ENCODE data around the gene ZDHHC11.
A peak's percentile ranks its signal among the peaks of the same experiment; 100 is the strongest.
"Not testable (repeated sequence)": the region's sequence is repeated elsewhere in the genome, so short reads cannot be mapped to it uniquely, and the experiment has no call there.

Gene ZDHHC11

DNA sequence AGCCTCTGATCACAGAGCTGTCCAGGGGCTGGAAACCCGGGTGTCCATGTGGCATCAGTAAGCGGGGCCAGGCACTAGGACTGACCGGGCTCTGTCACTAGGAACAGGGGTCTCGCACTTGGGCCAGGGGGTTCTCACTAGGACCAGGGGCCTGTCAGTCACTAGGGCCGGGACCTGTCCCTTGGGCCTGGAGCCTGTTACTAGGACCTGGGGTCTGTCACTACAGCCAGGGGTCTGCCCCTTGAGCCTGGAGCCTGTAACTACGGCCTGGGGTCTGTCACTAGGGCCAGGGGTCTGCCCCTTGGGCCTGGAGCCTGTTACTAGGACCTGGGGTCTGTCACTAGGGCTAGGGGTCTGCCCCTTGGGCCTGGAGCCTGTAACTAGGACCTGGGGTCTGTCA is 76.5 kb downstream of the ZDHHC11 start:
- not testable (repeated sequence) for DNase-seq

DNA sequence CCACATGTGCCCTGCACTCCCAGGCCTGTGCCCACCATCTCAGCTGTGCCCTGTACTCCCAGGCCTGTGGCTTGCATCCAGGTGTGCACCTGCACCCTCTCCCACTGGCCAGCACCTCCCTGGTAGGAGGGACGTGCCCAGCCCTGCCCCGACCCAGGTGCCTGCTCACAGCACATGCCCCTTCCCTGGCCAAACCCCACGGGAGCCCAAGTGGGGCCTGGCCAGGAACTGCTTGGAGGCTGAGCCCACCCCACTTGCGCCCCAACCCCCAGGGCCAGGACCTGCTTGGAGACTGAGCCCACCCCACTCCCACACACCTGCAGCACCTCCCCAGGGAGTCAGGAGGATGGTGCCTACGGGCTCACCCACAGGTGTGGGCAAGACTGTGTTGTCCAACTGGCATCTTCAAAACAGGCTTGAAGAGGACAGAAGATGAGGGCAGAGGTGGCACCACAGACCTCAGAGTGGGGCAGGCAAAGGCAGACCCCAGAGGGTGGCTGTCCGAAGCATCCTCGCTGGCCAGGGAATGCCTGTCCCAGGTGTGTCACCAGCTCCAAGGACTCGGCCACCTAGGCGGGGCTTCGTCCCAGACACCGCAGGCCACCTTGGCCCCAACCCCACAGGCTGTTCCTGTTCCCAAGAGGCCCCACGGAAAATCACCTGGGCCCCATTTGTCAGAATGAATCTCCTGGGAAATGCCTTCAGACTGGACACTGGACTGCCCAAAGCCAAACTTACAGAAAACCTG is 77.1 kb downstream of the ZDHHC11 start:
- no peak for DNase-seq

DNA sequence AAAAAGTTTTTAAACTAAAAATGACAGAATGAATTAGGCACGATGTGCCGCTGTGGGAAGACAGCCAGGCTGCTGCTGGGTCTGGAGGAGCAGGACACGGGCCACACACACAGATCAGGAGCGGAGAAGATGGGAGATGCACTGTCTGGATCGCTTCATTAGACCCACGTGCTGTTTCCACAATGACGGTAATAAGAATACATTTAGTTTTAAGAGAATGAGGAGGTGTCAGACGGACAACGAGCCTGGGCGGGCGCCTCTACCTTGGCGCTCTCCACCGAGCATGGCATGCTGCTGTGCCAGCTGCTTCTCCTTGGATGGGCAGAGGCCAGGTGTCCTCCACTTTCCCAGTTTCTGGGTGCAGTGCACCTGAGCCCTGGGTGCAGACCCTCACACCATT is 77.9 kb downstream of the ZDHHC11 start:
- DNase-seq, result not testable (repeated sequence)

DNA sequence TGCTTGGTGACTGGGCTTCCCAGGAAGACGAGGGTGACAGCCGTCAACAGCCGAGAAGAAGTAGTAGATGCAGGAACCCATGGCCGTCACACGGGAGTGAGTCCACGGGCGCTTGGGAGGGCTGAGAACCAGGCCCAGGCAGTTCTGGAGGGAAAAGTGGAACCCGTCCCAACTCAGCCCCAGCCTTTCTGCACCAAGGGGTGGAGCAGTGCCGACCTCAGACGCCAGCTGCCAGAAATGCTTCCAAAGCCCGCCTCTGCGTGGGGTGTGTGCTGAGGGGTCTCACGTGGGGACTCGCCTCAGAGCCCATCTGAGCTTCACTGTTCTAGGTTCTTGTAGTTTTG is 78.3 kb downstream of the ZDHHC11 start:
- not testable (repeated sequence) for DNase-seq

DNA sequence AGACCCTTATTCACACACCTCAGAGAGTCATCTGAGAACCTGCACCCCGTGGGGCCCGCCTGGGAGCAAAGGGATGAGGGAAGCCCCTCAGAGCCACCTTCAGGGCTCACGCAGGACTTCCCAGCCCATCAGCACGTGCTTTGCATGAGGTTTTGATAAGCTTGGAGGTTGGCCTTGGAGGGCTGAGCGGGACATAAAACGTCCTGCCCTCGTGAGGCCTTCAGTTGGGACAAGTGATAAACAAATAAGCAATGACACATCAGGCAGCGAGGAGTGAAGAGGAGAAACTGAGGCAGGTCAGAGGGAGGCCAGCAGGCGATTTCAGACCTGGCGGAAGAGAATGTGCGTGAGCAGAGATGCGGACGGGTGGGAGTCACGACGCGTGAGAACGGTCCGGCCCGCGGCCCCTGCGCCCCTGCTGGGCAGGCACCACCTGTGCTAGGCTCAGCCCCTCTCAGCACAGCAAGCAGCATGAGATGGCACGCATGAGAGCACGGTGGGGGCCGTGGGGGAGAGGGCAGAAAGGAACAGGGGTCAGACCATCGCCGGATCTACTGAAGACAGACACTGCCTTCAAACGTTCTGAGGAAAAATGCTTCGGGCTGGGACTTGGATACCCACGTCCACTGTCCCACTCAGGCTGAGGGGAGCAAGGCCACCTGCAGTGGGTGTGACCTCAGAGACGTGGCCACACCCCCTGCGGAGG is 78.8 kb downstream of the ZDHHC11 start:
- DNase-seq, result not testable (repeated sequence)

DNA sequence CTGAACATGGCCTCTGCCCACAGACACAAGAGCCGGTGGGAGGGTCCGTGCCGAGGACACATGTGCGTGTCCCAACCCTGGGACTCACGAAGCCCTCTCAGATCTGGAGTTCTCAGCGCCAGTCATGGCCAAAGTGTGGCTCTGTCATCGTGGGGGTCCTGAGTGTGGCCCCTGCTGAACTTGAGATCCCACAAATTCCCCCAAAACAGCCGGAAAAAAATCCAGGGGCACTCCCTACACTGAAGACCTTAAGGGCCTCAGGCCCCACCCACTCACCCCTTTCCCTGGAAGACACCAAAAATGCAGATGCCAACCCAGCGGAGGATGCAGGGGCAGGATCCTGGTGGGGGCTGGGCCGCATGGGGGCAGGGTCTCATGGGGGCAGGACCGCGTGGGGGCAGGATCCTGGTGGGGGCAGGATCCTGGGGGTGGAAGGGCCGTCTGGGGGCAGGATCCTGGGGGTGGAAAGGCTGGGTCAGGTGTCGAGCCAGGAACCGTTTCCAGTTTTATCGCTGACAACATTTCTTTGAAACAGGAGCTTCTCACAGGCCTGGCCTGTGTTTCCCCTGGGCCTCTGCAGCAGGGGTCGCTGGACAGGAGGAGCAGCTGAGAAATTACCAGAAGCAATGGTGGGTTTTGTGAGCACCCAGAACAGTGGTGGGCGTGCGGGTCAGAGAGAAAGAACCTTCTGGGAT is 79.6 kb downstream of the ZDHHC11 start:
- not testable (repeated sequence) for DNase-seq

DNA sequence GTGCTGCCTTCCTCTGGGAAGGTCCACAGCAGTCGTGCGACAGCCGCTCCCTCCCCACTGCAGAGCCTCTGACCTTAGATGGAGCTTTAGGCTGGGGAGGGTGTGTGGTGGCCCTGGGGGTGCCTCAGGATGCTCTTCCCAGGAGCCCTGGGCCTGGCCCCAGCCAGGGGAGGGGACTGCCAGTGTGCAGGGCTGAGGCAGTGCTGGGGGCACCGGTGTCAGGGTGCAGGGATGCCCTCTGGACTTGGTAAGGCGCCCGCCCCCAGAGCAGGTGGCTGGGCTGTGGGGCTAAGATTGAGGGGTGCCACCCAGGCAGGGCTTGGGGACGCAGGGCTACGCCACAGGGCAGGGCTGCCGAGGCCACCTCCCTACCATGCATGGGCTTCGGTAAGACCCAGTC is 80.2 kb downstream of the ZDHHC11 start:
- DNase-seq, result not testable (repeated sequence)

DNA sequence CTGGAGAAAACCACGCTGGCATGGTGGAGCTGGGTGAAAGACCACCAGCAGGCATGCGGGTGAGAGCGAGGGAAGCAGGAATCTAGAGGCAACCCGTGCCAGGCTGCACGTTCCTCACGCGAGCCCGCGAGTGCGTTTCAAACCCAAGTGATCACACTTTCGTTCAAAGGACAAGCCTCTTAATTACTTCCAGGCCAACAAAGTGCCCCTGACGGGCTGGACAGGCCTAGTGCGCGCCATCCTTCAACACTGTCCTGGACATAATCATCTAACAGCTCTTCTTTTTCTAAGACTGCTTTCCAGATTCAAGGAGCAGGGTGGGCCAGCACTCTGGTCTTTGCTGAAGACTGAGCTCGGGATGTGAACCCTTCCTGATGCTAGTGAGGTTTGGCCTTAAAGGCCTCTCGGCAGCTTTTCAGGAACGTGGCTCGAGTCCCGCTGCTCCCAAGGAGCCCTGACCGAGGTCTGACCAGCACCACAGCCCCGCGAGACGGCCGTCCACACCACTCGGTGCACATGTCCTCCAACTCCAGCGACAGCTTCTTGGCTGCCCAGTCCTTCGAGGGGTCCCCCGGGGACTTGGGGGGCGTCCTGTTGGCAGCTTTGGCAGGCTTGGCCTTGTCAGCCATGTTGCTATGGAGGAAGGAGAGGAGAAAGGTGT is 81.2 kb downstream of the ZDHHC11 start:
- not testable (repeated sequence) for DNase-seq

DNA sequence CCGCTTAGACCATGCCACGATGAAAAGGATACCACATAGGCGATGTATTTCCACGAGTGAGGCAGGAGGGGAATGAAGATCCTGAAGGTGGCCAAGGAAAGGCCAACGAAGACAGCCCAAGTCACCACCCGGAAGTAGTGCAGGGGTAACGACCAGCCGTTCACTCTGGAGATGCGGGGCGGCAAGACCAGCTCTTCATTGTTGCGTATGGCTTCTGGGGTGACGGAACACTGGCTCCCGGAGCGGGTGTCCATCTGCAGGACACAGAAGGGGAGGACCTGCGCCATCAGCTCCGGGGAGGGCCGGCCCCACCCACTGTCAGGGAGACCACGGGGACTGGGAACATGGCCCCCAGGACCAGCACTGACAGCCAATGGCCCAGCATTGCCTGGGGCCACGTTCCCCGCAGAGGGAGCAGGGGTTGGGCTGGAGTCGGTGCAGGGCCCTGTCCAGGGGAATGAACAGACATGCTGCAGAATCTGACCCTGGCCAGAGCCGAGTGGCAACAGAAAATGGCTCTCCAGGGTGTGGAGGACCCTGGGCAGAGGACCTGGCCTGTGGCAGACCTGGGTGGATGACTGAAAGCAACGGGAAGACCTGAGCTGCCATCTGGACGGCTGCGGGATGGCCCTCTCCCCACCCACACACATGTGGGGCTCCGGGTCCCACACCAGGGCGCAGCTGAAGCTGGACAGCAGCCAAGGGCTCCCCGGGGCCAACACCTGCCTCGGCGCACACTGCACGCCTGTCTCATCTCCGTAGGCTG is 83.9 kb downstream of the ZDHHC11 start:
- no peak for DNase-seq

DNA sequence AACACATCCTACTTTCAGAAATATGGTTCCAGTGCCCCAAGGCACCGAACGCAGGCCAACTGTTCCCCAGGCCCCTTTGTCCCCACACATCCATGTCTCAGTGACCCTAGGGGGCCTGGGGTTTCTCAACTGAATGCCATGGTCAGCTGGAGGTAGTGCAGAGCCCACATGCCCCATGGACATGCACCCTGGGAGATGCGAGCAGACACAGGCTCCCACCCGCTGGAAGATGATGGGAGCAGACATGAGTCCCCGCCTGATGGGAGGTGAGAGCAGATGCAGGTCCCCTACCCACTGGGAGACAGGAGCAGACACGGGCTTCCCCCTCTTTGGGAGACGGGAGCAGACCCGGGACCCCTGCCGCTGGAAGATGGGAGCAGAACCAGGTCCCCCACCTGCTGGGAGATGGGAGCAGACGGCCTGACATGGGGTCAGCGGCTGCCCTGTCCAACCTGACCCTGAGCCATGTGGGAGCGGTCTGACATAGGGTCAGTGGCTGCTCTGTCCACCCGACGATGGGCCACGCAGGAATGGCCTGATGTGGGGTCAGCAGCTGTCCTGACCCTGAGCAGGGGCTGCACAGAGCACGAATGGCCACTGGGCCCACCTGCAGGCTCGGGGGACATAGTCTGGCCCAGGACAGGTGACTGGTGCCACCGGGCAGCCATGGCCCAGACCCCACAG is 84.7 kb downstream of the ZDHHC11 start:
- DNase-seq, result no peak

DNA sequence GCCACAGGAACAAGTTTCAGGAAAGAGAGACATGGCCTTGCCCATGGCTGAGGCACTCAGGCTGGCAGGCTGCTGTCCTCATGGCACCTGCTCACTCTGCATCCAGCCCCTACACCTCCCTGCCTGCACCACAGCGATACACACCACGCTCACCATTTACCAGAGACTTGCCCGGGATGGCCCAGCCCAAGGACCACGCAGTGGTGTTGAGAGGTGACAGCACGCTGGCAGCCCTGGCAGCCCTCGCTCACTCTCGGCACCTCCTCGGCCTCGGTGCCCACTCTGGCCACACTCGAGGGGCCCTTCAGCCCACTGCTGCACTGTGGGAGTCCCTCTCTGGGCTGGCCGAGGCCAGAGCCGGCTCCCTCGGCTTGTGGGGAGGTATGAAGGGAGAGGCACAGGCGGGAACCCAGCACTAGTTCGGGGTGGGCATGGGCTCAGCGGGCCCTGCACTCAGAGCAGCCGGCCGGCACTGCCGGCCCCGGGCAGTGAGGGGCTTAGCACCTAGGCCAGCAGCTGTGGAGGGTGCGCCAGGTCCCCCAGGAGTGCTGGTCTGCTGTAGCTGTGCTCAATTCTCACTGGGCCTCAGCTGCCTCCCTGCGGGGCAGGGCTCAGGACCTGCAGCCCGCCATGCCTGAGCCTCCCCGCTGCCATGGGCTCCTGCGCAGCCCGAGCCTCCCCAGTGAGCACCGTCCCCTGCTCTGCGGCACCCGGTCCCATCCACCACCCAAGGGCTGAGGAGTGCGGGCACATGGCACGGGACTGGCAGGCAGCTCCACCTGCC is 86.6 kb downstream of the ZDHHC11 start:
- no peak for DNase-seq

DNA sequence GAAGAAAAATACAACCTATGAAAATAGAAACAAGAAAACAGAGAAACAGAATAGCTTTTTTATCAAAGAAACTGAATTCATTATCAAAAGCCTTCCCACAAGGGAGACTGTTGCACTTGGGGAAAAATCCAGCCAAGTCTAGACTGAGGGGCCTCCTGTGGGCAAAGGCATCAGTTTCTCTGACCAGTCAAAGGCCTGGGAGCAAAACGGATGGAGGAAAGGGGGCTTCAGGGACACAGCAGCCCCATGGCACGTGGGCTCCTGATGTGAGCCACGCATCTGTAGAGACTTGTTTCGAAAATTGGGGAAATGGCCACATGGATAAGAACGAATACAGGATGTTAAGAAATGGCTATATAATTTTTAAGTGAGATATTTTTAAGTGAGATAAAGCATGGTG is 87.4 kb downstream of the ZDHHC11 start:
- no peak for DNase-seq

DNA sequence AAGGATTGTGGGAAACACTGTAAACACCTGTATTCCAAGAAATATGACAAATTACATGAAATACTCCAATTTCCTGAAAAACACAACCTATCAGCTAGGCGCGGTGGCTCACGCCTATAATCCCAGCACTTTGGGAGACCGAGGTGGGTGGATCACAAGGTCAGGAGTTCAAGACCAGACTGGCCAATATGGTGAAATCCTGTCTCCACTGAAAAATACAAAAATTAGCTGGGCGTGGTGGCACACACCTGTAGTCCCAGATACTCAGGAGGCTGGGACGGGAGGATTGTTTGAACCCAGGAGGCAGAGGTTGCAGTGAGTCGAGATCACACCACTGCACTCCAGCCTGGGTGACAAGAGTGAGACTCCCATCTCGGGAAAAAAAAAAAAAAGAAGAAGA is 87.8 kb downstream of the ZDHHC11 start:
- not testable (repeated sequence) for DNase-seq

DNA sequence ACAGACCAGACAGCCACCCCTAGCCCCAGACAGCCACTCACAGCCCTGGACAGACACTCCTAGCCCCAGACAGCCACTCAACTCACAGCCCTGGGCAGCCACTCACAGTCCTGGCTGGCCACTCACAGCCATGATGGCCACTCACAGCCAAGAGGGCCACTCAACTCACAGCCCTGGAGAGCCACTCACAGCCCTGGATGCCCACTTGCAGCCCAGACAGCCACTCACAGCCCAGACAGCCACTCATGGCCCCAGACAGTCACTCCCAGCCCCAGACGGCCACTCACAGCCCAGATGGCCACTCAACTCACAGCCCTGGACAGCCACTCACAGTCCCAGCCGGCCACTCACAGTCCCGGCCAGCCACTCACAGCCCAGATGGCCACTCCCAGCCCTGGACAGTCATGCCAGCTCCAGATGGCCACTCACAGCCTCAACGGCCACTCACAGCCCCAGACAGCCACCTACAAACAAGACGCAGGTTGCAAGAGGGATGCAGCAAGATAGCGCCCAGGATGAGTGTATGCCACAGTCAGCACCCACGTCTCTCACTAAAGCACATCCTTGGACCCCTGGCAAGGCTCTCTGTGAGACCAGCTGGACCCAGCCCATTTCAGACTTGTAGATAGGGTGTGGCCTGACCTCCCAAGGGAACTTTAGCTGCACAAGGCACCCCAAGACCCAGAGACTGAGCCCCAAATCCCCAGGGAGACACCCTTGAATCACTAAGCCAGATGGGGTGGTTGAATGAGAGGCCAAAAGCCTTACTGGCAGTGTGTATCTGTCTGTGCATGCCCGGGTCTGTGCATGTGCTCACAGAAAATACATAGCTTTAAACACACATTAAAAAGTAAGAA is 88.7 kb downstream of the ZDHHC11 start:
- DNase-seq, result no peak

DNA sequence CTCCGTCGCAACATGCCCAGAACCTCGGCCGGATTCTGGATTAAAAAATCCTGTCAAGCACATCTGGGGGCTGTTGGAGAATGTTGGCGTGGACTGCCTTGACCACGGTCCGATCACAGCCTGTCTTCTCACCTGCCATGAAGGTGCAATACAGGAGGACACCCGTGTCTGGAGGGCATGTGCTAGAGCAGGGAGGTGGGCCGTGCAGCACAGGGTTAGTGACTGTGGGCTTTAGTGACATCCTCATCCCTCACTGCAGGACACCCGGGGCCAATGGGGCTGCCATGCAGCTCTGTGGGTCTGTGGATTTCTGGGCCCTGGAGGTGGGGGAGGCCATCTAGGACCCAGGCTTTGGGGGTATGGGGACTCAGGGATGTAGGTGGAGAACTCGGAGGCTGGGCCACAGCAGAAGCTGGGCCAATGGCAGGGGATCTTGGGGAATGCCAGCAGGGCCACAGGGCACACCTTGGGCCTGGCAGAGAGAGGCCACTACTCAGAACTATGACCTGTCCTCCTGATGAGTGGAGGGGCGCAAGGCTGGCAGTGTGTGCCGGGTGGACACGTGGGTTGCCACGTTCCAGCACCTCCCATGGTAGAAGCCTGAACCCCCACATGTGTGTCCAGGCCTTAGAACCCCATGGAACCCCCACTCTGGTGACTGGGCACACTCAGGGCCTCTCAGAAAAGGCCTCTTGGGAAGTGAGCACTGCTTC is 89.6 kb downstream of the ZDHHC11 start:
- no peak for DNase-seq

DNA sequence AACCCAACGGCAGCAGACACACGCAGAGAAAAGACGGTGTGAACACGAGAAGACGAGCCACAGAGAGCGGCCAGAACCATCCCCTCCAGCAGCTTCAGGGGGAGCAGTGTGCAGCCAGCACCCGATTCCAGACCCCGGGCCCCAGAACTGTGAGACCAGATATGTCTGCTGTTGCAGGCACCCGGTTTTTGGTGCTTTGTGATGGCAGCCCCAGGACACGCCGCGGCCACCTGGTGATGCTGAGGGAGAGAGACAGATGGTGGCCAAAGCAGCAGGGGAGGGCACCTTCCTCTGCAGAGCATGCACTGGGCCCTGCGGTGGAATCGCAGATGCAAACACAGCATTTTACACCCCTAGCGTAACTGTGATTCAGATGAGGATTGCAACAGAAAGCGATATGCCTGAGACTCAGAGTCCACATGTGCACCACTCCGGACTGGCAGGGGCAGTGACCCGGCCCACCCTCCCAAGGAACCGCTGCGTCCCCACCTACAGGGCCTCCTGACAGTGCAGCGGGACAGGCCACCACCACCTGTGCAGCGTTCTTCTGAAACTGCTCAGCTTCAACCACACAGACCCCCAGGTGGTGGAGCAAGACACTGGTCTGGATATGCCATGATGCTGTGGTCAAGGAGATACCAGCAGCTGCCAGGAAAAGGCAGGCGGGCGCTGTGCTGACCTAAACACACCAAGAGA is 90.3 kb downstream of the ZDHHC11 start:
- no peak for DNase-seq

DNA sequence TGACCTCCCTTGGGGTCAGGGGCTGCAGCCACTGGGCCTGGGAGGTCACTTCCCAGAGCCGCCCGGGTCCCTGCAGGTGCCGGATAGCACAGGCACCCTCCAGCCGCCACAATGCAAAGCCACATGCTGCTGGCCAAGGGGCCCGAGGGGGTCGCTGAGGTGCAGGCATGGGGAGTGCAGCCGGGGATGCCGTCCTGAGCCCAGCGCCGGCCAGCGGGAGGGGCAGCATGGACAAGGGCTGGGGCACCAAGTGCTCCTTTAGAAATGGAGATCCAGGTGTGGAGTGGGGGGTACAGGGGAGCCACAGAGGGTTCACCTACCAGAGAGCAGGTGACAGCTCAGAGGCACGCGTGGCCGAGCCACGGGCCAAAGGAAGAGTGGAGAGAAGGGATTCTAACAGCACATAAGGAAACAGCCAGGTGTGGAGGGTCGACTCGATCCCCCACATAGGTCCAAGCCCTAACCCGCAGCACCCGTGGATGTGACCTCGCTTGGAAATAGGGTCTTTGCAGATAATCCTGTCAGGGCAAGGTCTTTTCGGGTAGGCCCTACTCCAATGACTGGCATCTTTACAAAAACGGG is 90.9 kb downstream of the ZDHHC11 start:
- DNase-seq, result no peak

DNA sequence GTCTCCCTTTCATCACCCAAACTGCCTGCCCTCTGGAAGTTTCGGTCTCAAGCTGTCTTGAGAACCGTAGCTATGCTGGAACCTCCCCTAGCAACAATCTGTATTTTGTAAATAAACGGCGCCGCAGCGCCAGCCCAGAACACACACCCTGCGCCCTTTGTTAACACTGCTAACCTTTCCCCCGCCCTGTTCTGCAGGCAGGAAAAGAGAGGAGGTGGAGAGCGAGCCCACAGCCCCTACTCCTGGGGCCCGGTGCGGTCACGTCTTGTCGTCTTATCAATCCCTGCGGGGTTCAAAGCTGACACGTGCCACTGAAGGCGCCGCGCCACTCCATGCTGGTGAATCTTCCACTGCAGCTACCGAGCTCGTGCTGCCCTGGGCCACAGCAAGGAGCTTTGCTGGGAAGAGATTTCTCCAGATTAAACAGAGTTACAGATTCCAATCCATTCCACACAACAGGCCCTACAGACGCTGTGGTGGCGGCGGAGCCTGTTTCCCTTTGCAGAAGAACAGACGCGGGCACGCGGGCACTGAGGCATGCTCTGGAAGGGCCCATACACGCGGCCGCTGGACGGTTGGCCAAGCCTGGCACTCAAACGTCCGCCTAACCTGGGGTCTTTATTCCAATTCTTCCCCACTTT is 91.6 kb downstream of the ZDHHC11 start:
- DNase-seq, result peak; percentile 58
